HepG2 (cell line): ENCODE measurements around the gene NDST1. TPM values are rescaled to one million over a fixed set of nuclear protein-coding genes. Genes with fewer than 3 reads are reported as not detected.

Experiments
- KDM2A ChIP-seq: sonication (generic); formaldehyde crosslinking; IDR thresholded peaks from 2 replicates; pipeline ENCODE4 v1.4.0; 2020; ENCODE audit warnings: low read depth, missing genetic modification reagents, borderline replicate concordance
- NR2F1 ChIP-seq, 2 experiments: fragments of 450-650 bp in 1 of 2; formaldehyde crosslinking in 1 of 2; IDR thresholded peaks; 2 replicates each; pipeline versions ENCODE4 v1.5.0 to v1.6.1; 2016 to 2020; ENCODE audit warnings: mild to moderate bottlenecking in 1 of 2, missing compliant biosample characterization in 1 of 2, missing genetic modification reagents in 1 of 2, moderate library complexity in 1 of 2
- NRL ChIP-seq: sonication (generic); formaldehyde crosslinking; IDR thresholded peaks from 2 replicates; pipeline ENCODE4 v1.5.0; 2020; ENCODE audit warnings: missing genetic modification reagents, mild to moderate bottlenecking, moderate library complexity, borderline replicate concordance
- RARA ChIP-seq: IDR thresholded peaks from 2 replicates; pipeline ENCODE4 v1.6.1; 2016; ENCODE audit warnings: missing genetic modification reagents, missing compliant biosample characterization
- SNAI1 ChIP-seq: sonication (generic); formaldehyde crosslinking; IDR thresholded peaks from 2 replicates; pipeline ENCODE4 v1.5.0; 2020; ENCODE audit warnings: mild to moderate bottlenecking, missing genetic modification reagents, borderline replicate concordance
- SRY ChIP-seq: sonication (generic); formaldehyde crosslinking; IDR thresholded peaks from 2 replicates; pipeline ENCODE4 v1.8.0; 2022; ENCODE audit warnings: mild to moderate bottlenecking, missing genetic modification reagents
- TGIF2 ChIP-seq: IDR thresholded peaks from 2 replicates; pipeline ENCODE4 v1.6.1; 2016; ENCODE audit warnings: control low read depth, missing compliant biosample characterization
- ZMYM4 ChIP-seq: sonication (generic); formaldehyde crosslinking; IDR thresholded peaks from 2 replicates; pipeline ENCODE4 v1.8.1; 2023; ENCODE audit warnings: mild to moderate bottlenecking, missing genetic modification reagents
- ZNF629 ChIP-seq: sonication (generic); formaldehyde crosslinking; conservative IDR thresholded peaks from 2 replicates; pipeline ENCODE4 v1.5.0; 2020; ENCODE audit warnings: missing genetic modification reagents
- ZNF841 ChIP-seq: sonication (generic); formaldehyde crosslinking; IDR thresholded peaks from 2 replicates; pipeline ENCODE4 v1.8.1; 2023; ENCODE audit warnings: missing genetic modification reagents, borderline replicate concordance
- polyA plus RNA-seq, 8 experiments: library from polyadenylated mRNA; depleted of rRNA in 3 of 8; stranded (reverse) in 7 of 8; unstranded in 1 of 8; fragments of >200 nt; fragmentation: Illumina TruSeq in 4 of 8; extraction: Trizol in 4 of 8; gene quantifications; 2 replicates each; pipeline versions ENCODE4 v1.2.1 to v1.2.3, GENCODE V29; 2011 to 2016; ENCODE audit warnings: low read depth in 4 of 8, missing spikeins in 1 of 8, mixed read lengths in 1 of 8; ENCODE audit not compliant: insufficient read depth in 1 of 8
- total RNA-seq, 5 experiments: library from RNA; depleted of rRNA; stranded (reverse); fragments of >200 nt; fragmentation: Illumina TruSeq; extraction: Trizol; gene quantifications; 2 replicates each; pipeline ENCODE4 v1.2.3, GENCODE V29; 2016; ENCODE audit warnings: low read depth in 1 of 5
- TF ChIP-seq, protein P1 (sequence below): sonication (generic); formaldehyde crosslinking; IDR thresholded peaks from 2 replicates; pipeline ENCODE4 v1.5.0; 2020; ENCODE audit warnings: mild to moderate bottlenecking, missing genetic modification reagents, moderate library complexity
- TF ChIP-seq, protein P2 (sequence below): sonication (generic); formaldehyde crosslinking; IDR thresholded peaks from 2 replicates; pipeline ENCODE4 v1.4.0; 2020; ENCODE audit warnings: missing genetic modification reagents, borderline replicate concordance
- TF ChIP-seq, protein P3 (sequence below), 2 experiments: fragments of 450-650 bp in 1 of 2; sonication (generic) in 1 of 2; formaldehyde crosslinking; IDR thresholded peaks; 2 replicates each; pipeline versions ENCODE4 v1.5.0 to v1.8.0; 2020 to 2022; ENCODE audit warnings: mild to moderate bottlenecking in 1 of 2, missing genetic modification reagents in 1 of 2
- TF ChIP-seq, protein P4 (sequence below): IDR thresholded peaks from 2 replicates; pipeline ENCODE4 v1.6.1; 2012; ENCODE audit warnings: inconsistent platforms
- TF ChIP-seq, protein P5 (sequence below): sonication (generic); formaldehyde crosslinking; IDR thresholded peaks from 2 replicates; pipeline ENCODE4 v1.4.0; 2020; ENCODE audit warnings: missing genetic modification reagents
- TF ChIP-seq, protein P6 (sequence below): IDR thresholded peaks from 2 replicates; pipeline ENCODE4 v1.4.0; 2020; ENCODE audit warnings: mild to moderate bottlenecking, missing genetic modification reagents
- TF ChIP-seq, protein P7 (sequence below): sonication (generic); formaldehyde crosslinking; IDR thresholded peaks from 2 replicates; pipeline ENCODE4 v1.8.1; 2023; ENCODE audit warnings: mild to moderate bottlenecking, moderate library complexity, missing genetic modification reagents

The NDST1 gene
- total and polyA plus RNA-seq, 2 of the 13 experiments (the other 11 are each of a cell fraction or from before 2014, with no cell fraction given): 23.8 to 26.2 TPM

DNA sequence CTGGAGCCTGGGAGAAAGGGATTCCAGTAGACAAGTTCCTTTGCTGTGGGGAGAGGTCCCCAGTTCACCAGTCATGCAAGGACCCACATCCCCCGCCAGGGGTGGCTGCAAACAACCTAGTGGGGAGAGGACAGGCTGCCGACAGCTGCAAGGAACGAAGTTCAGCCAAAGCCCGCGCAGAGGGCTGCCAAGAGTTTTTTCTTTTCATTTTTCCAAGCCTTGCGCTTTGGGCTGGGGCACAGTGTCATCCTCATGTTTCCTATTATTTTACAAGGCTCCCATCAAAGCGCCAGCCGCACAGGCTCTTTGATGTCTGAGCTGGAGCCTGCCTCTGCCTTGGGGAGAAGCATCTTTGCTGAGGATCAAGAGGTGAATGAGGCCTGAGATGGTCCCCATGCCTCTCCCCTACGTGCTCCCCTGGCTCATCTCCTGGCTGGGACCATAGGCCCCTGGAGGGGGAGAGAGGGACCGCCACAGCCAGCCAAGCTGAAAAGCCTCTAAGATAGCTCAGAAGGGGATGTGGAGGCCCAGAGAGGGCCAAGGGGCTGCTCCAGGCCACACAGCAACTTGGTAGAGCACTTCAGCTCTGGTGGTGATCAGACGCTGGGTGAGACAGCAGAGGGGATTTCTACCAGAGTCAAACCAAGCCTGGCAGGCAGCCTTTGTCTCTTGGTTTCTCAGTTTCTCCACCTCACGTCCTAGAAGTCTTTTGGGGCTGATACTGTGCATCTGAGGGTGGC is 82.1 kb downstream of the NDST1 start (continued):
- TF ChIP-seq, protein P1, sequence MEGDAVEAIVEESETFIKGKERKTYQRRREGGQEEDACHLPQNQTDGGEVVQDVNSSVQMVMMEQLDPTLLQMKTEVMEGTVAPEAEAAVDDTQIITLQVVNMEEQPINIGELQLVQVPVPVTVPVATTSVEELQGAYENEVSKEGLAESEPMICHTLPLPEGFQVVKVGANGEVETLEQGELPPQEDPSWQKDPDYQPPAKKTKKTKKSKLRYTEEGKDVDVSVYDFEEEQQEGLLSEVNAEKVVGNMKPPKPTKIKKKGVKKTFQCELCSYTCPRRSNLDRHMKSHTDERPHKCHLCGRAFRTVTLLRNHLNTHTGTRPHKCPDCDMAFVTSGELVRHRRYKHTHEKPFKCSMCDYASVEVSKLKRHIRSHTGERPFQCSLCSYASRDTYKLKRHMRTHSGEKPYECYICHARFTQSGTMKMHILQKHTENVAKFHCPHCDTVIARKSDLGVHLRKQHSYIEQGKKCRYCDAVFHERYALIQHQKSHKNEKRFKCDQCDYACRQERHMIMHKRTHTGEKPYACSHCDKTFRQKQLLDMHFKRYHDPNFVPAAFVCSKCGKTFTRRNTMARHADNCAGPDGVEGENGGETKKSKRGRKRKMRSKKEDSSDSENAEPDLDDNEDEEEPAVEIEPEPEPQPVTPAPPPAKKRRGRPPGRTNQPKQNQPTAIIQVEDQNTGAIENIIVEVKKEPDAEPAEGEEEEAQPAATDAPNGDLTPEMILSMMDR (CRISPR knock-in tag): peak; percentile 83
- TF ChIP-seq ZNF629 (CRISPR knock-in tag): no peak
- no peak for TF ChIP-seq TGIF2 (CRISPR knock-in tag)
- TF ChIP-seq, protein P2, sequence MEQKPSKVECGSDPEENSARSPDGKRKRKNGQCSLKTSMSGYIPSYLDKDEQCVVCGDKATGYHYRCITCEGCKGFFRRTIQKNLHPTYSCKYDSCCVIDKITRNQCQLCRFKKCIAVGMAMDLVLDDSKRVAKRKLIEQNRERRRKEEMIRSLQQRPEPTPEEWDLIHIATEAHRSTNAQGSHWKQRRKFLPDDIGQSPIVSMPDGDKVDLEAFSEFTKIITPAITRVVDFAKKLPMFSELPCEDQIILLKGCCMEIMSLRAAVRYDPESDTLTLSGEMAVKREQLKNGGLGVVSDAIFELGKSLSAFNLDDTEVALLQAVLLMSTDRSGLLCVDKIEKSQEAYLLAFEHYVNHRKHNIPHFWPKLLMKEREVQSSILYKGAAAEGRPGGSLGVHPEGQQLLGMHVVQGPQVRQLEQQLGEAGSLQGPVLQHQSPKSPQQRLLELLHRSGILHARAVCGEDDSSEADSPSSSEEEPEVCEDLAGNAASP: 0 out of 2 replicates have a peak, but pooled peaks have one; percentile 19
- TF ChIP-seq RARA: 0 out of 2 replicates have a peak, but pooled peaks have one; percentile 20
- TF ChIP-seq, protein P3, sequence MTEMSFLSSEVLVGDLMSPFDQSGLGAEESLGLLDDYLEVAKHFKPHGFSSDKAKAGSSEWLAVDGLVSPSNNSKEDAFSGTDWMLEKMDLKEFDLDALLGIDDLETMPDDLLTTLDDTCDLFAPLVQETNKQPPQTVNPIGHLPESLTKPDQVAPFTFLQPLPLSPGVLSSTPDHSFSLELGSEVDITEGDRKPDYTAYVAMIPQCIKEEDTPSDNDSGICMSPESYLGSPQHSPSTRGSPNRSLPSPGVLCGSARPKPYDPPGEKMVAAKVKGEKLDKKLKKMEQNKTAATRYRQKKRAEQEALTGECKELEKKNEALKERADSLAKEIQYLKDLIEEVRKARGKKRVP (CRISPR knock-in tag; IDR thresholded peaks at IDR 0.05): no peak
- TF ChIP-seq KDM2A (CRISPR knock-in tag): peak; percentile 39; the same call in 1 of the 2 replicates
- no peak for TF ChIP-seq SNAI1 (CRISPR knock-in tag)
- TF ChIP-seq, protein P4, sequence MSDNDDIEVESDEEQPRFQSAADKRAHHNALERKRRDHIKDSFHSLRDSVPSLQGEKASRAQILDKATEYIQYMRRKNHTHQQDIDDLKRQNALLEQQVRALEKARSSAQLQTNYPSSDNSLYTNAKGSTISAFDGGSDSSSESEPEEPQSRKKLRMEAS: peak; percentile 27; the same call in 1 of the 2 replicates
- TF ChIP-seq, protein P5, sequence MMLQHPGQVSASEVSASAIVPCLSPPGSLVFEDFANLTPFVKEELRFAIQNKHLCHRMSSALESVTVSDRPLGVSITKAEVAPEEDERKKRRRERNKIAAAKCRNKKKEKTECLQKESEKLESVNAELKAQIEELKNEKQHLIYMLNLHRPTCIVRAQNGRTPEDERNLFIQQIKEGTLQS (CRISPR knock-in tag): no peak
- TF ChIP-seq NR2F1 (CRISPR knock-in tag; IDR thresholded peaks at IDR 0.05): no peak
- no peak for TF ChIP-seq SRY (CRISPR knock-in tag)
- TF ChIP-seq NRL (CRISPR knock-in tag): 0 out of 2 replicates have a peak, but pooled peaks have one; percentile 19
- TF ChIP-seq, protein P6, sequence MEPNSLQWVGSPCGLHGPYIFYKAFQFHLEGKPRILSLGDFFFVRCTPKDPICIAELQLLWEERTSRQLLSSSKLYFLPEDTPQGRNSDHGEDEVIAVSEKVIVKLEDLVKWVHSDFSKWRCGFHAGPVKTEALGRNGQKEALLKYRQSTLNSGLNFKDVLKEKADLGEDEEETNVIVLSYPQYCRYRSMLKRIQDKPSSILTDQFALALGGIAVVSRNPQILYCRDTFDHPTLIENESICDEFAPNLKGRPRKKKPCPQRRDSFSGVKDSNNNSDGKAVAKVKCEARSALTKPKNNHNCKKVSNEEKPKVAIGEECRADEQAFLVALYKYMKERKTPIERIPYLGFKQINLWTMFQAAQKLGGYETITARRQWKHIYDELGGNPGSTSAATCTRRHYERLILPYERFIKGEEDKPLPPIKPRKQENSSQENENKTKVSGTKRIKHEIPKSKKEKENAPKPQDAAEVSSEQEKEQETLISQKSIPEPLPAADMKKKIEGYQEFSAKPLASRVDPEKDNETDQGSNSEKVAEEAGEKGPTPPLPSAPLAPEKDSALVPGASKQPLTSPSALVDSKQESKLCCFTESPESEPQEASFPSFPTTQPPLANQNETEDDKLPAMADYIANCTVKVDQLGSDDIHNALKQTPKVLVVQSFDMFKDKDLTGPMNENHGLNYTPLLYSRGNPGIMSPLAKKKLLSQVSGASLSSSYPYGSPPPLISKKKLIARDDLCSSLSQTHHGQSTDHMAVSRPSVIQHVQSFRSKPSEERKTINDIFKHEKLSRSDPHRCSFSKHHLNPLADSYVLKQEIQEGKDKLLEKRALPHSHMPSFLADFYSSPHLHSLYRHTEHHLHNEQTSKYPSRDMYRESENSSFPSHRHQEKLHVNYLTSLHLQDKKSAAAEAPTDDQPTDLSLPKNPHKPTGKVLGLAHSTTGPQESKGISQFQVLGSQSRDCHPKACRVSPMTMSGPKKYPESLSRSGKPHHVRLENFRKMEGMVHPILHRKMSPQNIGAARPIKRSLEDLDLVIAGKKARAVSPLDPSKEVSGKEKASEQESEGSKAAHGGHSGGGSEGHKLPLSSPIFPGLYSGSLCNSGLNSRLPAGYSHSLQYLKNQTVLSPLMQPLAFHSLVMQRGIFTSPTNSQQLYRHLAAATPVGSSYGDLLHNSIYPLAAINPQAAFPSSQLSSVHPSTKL (CRISPR knock-in tag): 0 out of 2 replicates have a peak, but pooled peaks have one; percentile 18
- TF ChIP-seq, protein P7, sequence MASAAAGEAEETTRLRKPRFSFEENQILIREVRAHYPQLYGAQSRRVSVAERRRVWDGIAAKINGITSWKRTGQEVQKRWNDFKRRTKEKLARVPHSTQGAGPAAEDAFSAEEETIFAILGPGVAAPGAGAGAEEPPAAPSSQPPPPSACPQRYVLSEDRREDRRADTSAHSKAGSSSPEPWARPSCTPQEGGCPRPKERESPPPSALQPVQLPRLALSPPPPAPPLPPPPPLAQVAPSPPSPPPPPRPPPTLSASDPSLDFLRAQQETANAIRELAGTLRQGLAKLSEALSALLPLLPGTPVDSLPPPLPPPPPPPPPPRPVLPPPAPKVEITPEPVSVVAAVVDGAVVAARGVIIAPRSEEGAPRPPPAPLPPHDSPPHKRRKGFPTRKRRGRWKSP (CRISPR knock-in tag): 0 out of 2 replicates have a peak, but pooled peaks have one; percentile 33
- no peak for TF ChIP-seq ZMYM4 (CRISPR knock-in tag)
- TF ChIP-seq ZNF841 (CRISPR knock-in tag): no peak
